ENCODE data around the gene CSNK2A1. TPM values are rescaled to one million over a fixed set of nuclear protein-coding genes. Genes with fewer than 3 reads are reported as not detected.
A peak's percentile ranks its signal among the peaks of the same experiment; 100 is the strongest.

Gene CSNK2A1
- polyA plus RNA-seq, 4 donors: 24.0 to 107 (median 33.8) TPM

DNA sequence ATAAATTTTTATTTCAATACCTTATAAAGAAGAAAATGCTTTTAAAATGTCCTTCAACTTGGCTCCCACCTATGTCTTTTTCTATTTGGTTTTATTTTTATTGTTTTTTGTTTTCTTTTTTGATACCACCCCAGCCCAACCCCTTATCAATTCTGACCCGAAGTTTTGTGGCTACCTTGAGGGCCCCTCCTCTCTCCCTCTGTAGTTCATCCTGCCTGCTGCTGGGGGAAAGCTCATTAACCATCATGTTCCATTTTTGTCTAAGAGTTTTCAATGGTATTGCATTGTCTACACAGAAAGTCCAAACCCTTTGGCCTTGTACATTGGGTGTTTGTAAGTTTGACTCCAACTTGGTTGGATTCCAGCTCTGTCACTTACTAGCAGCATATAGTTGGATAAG, 5.3 kb upstream of the CSNK2A1 start:
- DNase-seq (no peak), FAIRE-seq (no peak)
- H3K27ac ChIP-seq (ENCODE audit: low read depth in 1 of 3, low read length in 2 of 3): no peak overlapping the region
- H3K4me3 ChIP-seq (ENCODE audit: low read depth in 1 of 3, low read length in 3 of 3): no peak overlapping the region
- H3K4me1 ChIP-seq (ENCODE audit: control insufficient read depth in 3 of 3, insufficient read depth in 2 of 3, low read depth in 1 of 3, low read length in 2 of 3): peaks cover 0 to 4% (median 0%) of the 10 kb centered on the region in 3 donors
- no peaks in the 10 kb centered on the region for H3K36me3 ChIP-seq (ENCODE audit: control insufficient read depth in 3 of 3, insufficient read depth in 2 of 3, low read depth in 1 of 3, low read length in 3 of 3)
- 14 to 48% (median 23%) methylated on average over 1 of the region's 1 CpG for WGBS, 3 donors
- no peaks in the 10 kb centered on the region for H3K27me3 ChIP-seq (ENCODE audit: control insufficient read depth in 3 of 3, insufficient read depth in 3 of 3, low read length in 3 of 3)
- H3K9me3 ChIP-seq (ENCODE audit: control insufficient read depth in 2 of 2, insufficient read depth in 1 of 2, low read depth in 1 of 2, low read length in 1 of 2): no peaks in the 10 kb centered on the region

DNA sequence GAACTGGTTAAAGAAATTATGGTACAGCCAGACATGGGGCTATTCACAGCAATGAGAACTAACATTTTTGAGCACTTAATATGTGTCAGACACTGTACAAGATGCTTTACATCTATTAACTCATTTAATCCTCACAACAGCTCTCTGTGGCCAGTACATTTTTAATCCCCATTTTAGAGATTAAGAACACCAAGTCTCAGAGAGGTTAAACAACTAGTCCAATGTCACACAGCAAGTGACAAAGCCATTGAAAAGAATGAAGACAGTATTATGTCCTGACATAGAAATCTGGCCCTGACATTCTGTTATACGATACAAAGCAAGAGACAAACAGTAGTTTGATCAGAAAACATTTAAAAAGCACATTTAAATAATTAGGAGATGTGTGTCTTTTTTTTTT, 3.8 kb upstream of the CSNK2A1 start:
- Histone ChIP-seq H3K36me3 (ENCODE audit: control insufficient read depth in 3 of 3, insufficient read depth in 2 of 3, low read depth in 1 of 3, low read length in 3 of 3) (no peaks in the 10 kb centered on the region), H3K27ac (ENCODE audit: low read depth in 1 of 3, low read length in 2 of 3) (no peak overlapping the region), H3K4me3 (ENCODE audit: low read depth in 1 of 3, low read length in 3 of 3) (no peak overlapping the region), H3K4me1 (ENCODE audit: control insufficient read depth in 3 of 3, insufficient read depth in 2 of 3, low read depth in 1 of 3, low read length in 2 of 3) (peaks cover 0 to 5% (median under 1%) of the 10 kb centered on the region in 3 donors), H3K27me3 (ENCODE audit: control insufficient read depth in 3 of 3, insufficient read depth in 3 of 3, low read length in 3 of 3) (no peaks in the 10 kb centered on the region), H3K9me3 (ENCODE audit: control insufficient read depth in 2 of 2, insufficient read depth in 1 of 2, low read depth in 1 of 2, low read length in 1 of 2) (no peaks in the 10 kb centered on the region)
- no peak for DNase-seq
- no peak for FAIRE-seq
- 83 to 97% (median 91%) methylated on average over 1 of the region's 1 CpG for WGBS, 3 donors

GRCh38 chr20:546353-546752, 2.8 kb upstream of the CSNK2A1 start:
- DNase-seq: no peak
- no peak for FAIRE-seq

GRCh38 chr20:544153-544725, 649 bp upstream of the CSNK2A1 start:
- Histone ChIP-seq H3K36me3 (ENCODE audit: control insufficient read depth in 3 of 3, insufficient read depth in 2 of 3, low read depth in 1 of 3, low read length in 3 of 3) (peaks cover 0 to 1% (median 0%) of the 10 kb centered on the region in 3 donors), H3K27me3 (ENCODE audit: control insufficient read depth in 3 of 3, insufficient read depth in 3 of 3, low read length in 3 of 3) (no peaks in the 10 kb centered on the region), H3K27ac (ENCODE audit: low read depth in 1 of 3, low read length in 2 of 3) (peak overlapping the region in 1 of 3 donors; percentile 94), H3K4me1 (ENCODE audit: control insufficient read depth in 3 of 3, insufficient read depth in 2 of 3, low read depth in 1 of 3, low read length in 2 of 3) (peaks cover 6 to 28% (median 15%) of the 10 kb centered on the region in 3 donors), H3K9me3 (ENCODE audit: control insufficient read depth in 2 of 2, insufficient read depth in 1 of 2, low read depth in 1 of 2, low read length in 1 of 2) (no peaks in the 10 kb centered on the region), H3K4me3 (ENCODE audit: low read depth in 1 of 3, low read length in 3 of 3) (peak overlapping the region in 1 of 3 donors; percentile 88)
- FAIRE-seq: no peak
- 66 to 77% (median 69%) methylated on average over 6 of the region's 6 CpGs for WGBS, 3 donors
- no peak for DNase-seq

More at GRCh38 chr20:546353-546752, 2.8 kb upstream of the CSNK2A1 start:
- 80 to 85% (median 84%) methylated on average over 3 of the region's 3 CpGs for WGBS, 3 donors
- Histone ChIP-seq H3K9me3 (ENCODE audit: control insufficient read depth in 2 of 2, insufficient read depth in 1 of 2, low read depth in 1 of 2, low read length in 1 of 2) (no peaks in the 10 kb centered on the region), H3K4me3 (ENCODE audit: low read depth in 1 of 3, low read length in 3 of 3) (no peak overlapping the region), H3K4me1 (ENCODE audit: control insufficient read depth in 3 of 3, insufficient read depth in 2 of 3, low read depth in 1 of 3, low read length in 2 of 3) (peaks cover 2 to 15% (median 7%) of the 10 kb centered on the region in 3 donors), H3K27ac (ENCODE audit: low read depth in 1 of 3, low read length in 2 of 3) (no peak overlapping the region), H3K27me3 (ENCODE audit: control insufficient read depth in 3 of 3, insufficient read depth in 3 of 3, low read length in 3 of 3) (no peaks in the 10 kb centered on the region), H3K36me3 (ENCODE audit: control insufficient read depth in 3 of 3, insufficient read depth in 2 of 3, low read depth in 1 of 3, low read length in 3 of 3) (no peaks in the 10 kb centered on the region)

- Histone ChIP-seq H3K27ac (ENCODE audit: low read depth in 1 of 3, low read length in 2 of 3) (peak overlapping the region; percentile 93 to 97 (median 94)), H3K4me3 (ENCODE audit: low read depth in 1 of 3, low read length in 3 of 3) (peak overlapping the region; percentile 88 to 93 (median 91)), H3K9me3 (ENCODE audit: control insufficient read depth in 2 of 2, insufficient read depth in 1 of 2, low read depth in 1 of 2, low read length in 1 of 2) (no peaks in the 10 kb centered on the region), H3K27me3 (ENCODE audit: control insufficient read depth in 3 of 3, insufficient read depth in 3 of 3, low read length in 3 of 3) (no peaks in the 10 kb centered on the region), H3K4me1 (ENCODE audit: control insufficient read depth in 3 of 3, insufficient read depth in 2 of 3, low read depth in 1 of 3, low read length in 2 of 3) (peaks cover 8 to 34% (median 18%) of the 10 kb centered on the region in 3 donors), H3K36me3 (ENCODE audit: control insufficient read depth in 3 of 3, insufficient read depth in 2 of 3, low read depth in 1 of 3, low read length in 3 of 3) (peaks cover 0 to 3% (median 0%) of the 10 kb centered on the region in 3 donors)
- DNase-seq (peak in 1 of 2 donors; percentile 70), FAIRE-seq (no peak)
- WGBS, 3 donors: 1% methylated on average over 12 of the region's 12 CpGs
Measured at GRCh38 chr20:542777-543368, 717 bp downstream of the CSNK2A1 start.

- Histone ChIP-seq H3K27ac (ENCODE audit: low read depth in 1 of 3, low read length in 2 of 3) (peak overlapping the region in 1 of 3 donors; percentile 3), H3K4me3 (ENCODE audit: low read depth in 1 of 3, low read length in 3 of 3) (no peak overlapping the region), H3K9me3 (ENCODE audit: control insufficient read depth in 2 of 2, insufficient read depth in 1 of 2, low read depth in 1 of 2, low read length in 1 of 2) (no peaks in the 10 kb centered on the region), H3K36me3 (ENCODE audit: control insufficient read depth in 3 of 3, insufficient read depth in 2 of 3, low read depth in 1 of 3, low read length in 3 of 3) (peaks cover 0 to 3% (median 0%) of the 10 kb centered on the region in 3 donors), H3K27me3 (ENCODE audit: control insufficient read depth in 3 of 3, insufficient read depth in 3 of 3, low read length in 3 of 3) (no peaks in the 10 kb centered on the region), H3K4me1 (ENCODE audit: control insufficient read depth in 3 of 3, insufficient read depth in 2 of 3, low read depth in 1 of 3, low read length in 2 of 3) (peaks cover 11 to 43% (median 22%) of the 10 kb centered on the region in 3 donors)
- 97 to 99% (median 99%) methylated on average over 3 of the region's 3 CpGs for WGBS, 3 donors
- no peak for FAIRE-seq
- DNase-seq: no peak
Measured at GRCh38 chr20:540391-541201, 3.0 kb downstream of the CSNK2A1 start.

- peaks cover 14 to 51% (median 22%) of the 10 kb centered on the region in 3 donors for H3K4me1 ChIP-seq (ENCODE audit: control insufficient read depth in 3 of 3, insufficient read depth in 2 of 3, low read depth in 1 of 3, low read length in 2 of 3)
Measured at GRCh38 chr20:539848-540247, 3.7 kb downstream of the CSNK2A1 start.

DNA sequence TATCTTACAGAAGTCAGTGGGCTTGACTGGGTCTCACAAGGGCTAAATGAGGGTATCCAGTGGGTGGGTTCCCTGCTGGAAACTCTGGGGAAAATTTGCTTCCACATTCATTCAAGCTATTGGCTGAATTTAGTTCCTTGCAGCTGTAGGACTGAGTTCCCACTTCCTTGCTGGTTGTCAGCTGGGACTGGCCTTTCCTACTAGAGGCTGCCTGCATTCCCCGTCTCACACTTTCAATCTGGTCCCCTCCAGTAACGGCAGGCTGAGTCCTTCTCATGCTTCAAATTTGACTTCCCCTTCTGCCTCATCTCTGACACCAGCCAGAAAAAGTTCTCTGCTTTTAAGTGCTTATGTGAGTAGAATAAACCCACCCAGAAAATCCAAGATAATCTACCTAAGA, 4.4 kb downstream of the CSNK2A1 start:
- H3K27ac ChIP-seq (ENCODE audit: low read depth in 1 of 3, low read length in 2 of 3): no peak overlapping the region
- FAIRE-seq (no peak), DNase-seq (no peak)
- H3K36me3 ChIP-seq (ENCODE audit: control insufficient read depth in 3 of 3, insufficient read depth in 2 of 3, low read depth in 1 of 3, low read length in 3 of 3): peaks cover 0 to 3% (median 0%) of the 10 kb centered on the region in 3 donors
- 65 to 92% (median 73%) methylated on average over 2 of the region's 2 CpGs for WGBS, 3 donors
- peaks cover 18 to 54% (median 22%) of the 10 kb centered on the region in 3 donors for H3K4me1 ChIP-seq (ENCODE audit: control insufficient read depth in 3 of 3, insufficient read depth in 2 of 3, low read depth in 1 of 3, low read length in 2 of 3)
- no peaks in the 10 kb centered on the region for H3K9me3 ChIP-seq (ENCODE audit: control insufficient read depth in 2 of 2, insufficient read depth in 1 of 2, low read depth in 1 of 2, low read length in 1 of 2)
- no peak overlapping the region for H3K4me3 ChIP-seq (ENCODE audit: low read depth in 1 of 3, low read length in 3 of 3)
- no peaks in the 10 kb centered on the region for H3K27me3 ChIP-seq (ENCODE audit: control insufficient read depth in 3 of 3, insufficient read depth in 3 of 3, low read length in 3 of 3)

More at GRCh38 chr20:539848-540247, 3.7 kb downstream of the CSNK2A1 start:
- DNase-seq: peak; percentile 63 to 64
- Histone ChIP-seq H3K27ac (ENCODE audit: low read depth in 1 of 3, low read length in 2 of 3) (peak overlapping the region in 1 of 3 donors; percentile 3), H3K27me3 (ENCODE audit: control insufficient read depth in 3 of 3, insufficient read depth in 3 of 3, low read length in 3 of 3) (no peaks in the 10 kb centered on the region), H3K36me3 (ENCODE audit: control insufficient read depth in 3 of 3, insufficient read depth in 2 of 3, low read depth in 1 of 3, low read length in 3 of 3) (peaks cover 0 to 3% (median 0%) of the 10 kb centered on the region in 3 donors), H3K4me3 (ENCODE audit: low read depth in 1 of 3, low read length in 3 of 3) (no peak overlapping the region), H3K9me3 (ENCODE audit: control insufficient read depth in 2 of 2, insufficient read depth in 1 of 2, low read depth in 1 of 2, low read length in 1 of 2) (no peaks in the 10 kb centered on the region)
- no peak for FAIRE-seq
- WGBS, 3 donors: 35 to 45% (median 35%) methylated on average over 2 of the region's 2 CpGs
